Measurements from ENCODE around the gene GIGYF2.

Gene GIGYF2

GRCh38 chr2:232873292-232873908 is 176.3 kb downstream of the GIGYF2 start:
- TF ChIP-seq TCF12 (IDR thresholded peaks at IDR 0.05; ENCODE audit: low read depth) (no peak), YY1 (IDR thresholded peaks at IDR 0.05; ENCODE audit: low read depth) (no peak), FOXM1 (IDR thresholded peaks at IDR 0.05; ENCODE audit: borderline replicate concordance, low read depth) (no peak), MAX (IDR thresholded peaks at IDR 0.05) (no peak)

GRCh38 chr2:232873909-232874641 is 176.9 kb downstream of the GIGYF2 start:
- no peak for TF ChIP-seq TAF1 (IDR thresholded peaks at IDR 0.05; ENCODE audit: low read depth)
- TF ChIP-seq TEAD4 (IDR thresholded peaks at IDR 0.05): no peak
- no peak for TF ChIP-seq NFIC (IDR thresholded peaks at IDR 0.05)
- no peak for TF ChIP-seq CEBPB (IDR thresholded peaks at IDR 0.05)
- no peak for TF ChIP-seq TCF12 (IDR thresholded peaks at IDR 0.05; ENCODE audit: low read depth)
- no peak for TF ChIP-seq RAD21 (IDR thresholded peaks at IDR 0.05; ENCODE audit: low read depth)
- no peak for TF ChIP-seq EP300 (IDR thresholded peaks at IDR 0.05; ENCODE audit: borderline replicate concordance)

GRCh38 chr2:232874677-232875223 is 177.6 kb downstream of the GIGYF2 start:
- TF ChIP-seq FOXM1 (IDR thresholded peaks at IDR 0.05; ENCODE audit: borderline replicate concordance, low read depth): no peak
- TF ChIP-seq EP300 (IDR thresholded peaks at IDR 0.05; ENCODE audit: borderline replicate concordance): no peak
- TF ChIP-seq CREB1 (IDR thresholded peaks at IDR 0.05; ENCODE audit: low read depth): no peak

- TF ChIP-seq TCF12 (IDR thresholded peaks at IDR 0.05; ENCODE audit: low read depth): no peak
- no peak for TF ChIP-seq REST (IDR thresholded peaks at IDR 0.05; ENCODE audit: low read depth)
- TF ChIP-seq ZBTB7A (IDR thresholded peaks at IDR 0.05; ENCODE audit: low read depth): no peak
- no peak for TF ChIP-seq NFIC (IDR thresholded peaks at IDR 0.05)
- no peak for TF ChIP-seq CREB1 (IDR thresholded peaks at IDR 0.05; ENCODE audit: low read depth)
- no peak for TF ChIP-seq USF1 (IDR thresholded peaks at IDR 0.05)
- no peak for TF ChIP-seq CEBPB (IDR thresholded peaks at IDR 0.05)
- TF ChIP-seq EGR1 (IDR thresholded peaks at IDR 0.05): no peak
- peak; percentile 22; the same call in 1 of the 2 replicates for TF ChIP-seq RAD21 (IDR thresholded peaks at IDR 0.05; ENCODE audit: low read depth)
These were observed 178.4 kb downstream of the GIGYF2 start for GRCh38 chr2:232875256-232876121.

GRCh38 chr2:232876161-232876977 is 179.2 kb downstream of the GIGYF2 start:
- TF ChIP-seq USF1 (IDR thresholded peaks at IDR 0.05) (no peak), TAF1 (IDR thresholded peaks at IDR 0.05; ENCODE audit: low read depth) (no peak), TEAD4 (IDR thresholded peaks at IDR 0.05) (peak; percentile 39; the same call in 1 of the 2 replicates), MAX (IDR thresholded peaks at IDR 0.05) (peak; percentile 51; the same call in 1 of the 2 replicates)

- 0 out of 2 replicates have a peak, but pooled peaks have one; percentile 34 for TF ChIP-seq ZBTB7A (IDR thresholded peaks at IDR 0.05; ENCODE audit: low read depth)
- no peak for TF ChIP-seq YY1 (IDR thresholded peaks at IDR 0.05; ENCODE audit: low read depth)
These were observed 179.9 kb downstream of the GIGYF2 start for GRCh38 chr2:232876978-232877441.

GRCh38 chr2:232877940-232878511 is 180.9 kb downstream of the GIGYF2 start:
- no peak for TF ChIP-seq ZBTB7A (IDR thresholded peaks at IDR 0.05; ENCODE audit: low read depth)
- TF ChIP-seq CREB1 (IDR thresholded peaks at IDR 0.05; ENCODE audit: low read depth): no peak
- no peak for TF ChIP-seq USF1 (IDR thresholded peaks at IDR 0.05)
- no peak for TF ChIP-seq TCF12 (IDR thresholded peaks at IDR 0.05; ENCODE audit: low read depth)
- no peak for TF ChIP-seq TEAD4 (IDR thresholded peaks at IDR 0.05)
- no peak for TF ChIP-seq EP300 (IDR thresholded peaks at IDR 0.05; ENCODE audit: borderline replicate concordance)
- no peak for TF ChIP-seq YY1 (IDR thresholded peaks at IDR 0.05; ENCODE audit: low read depth)

Data from Ishikawa (cell line).